Measurements from ENCODE around the gene PROM1. TPM values are rescaled to one million over a fixed set of nuclear protein-coding genes. Genes with fewer than 3 reads are reported as not detected.

Gene PROM1
- polyA plus RNA-seq, 1 donor from 2014 or later, result 1.1 TPM

GRCh38 chr4:16109256-16109655 lies 25.4 kb upstream of the PROM1 start:
- TF ChIP-seq SMC3 (conservative IDR thresholded peaks at IDR 0.05; ENCODE audit: poor library complexity), result no peak
- TF ChIP-seq CTCF (IDR thresholded peaks at IDR 0.05; ENCODE audit: poor library complexity, severe bottlenecking), result no peak
- no peak for TF ChIP-seq REST (IDR thresholded peaks at IDR 0.05; ENCODE audit: borderline replicate concordance)
- TF ChIP-seq RAD21 (conservative IDR thresholded peaks at IDR 0.05), result no peak
- no peak for TF ChIP-seq MXI1 (conservative IDR thresholded peaks at IDR 0.05; ENCODE audit: poor library complexity, severe bottlenecking)
- TF ChIP-seq EP300 (conservative IDR thresholded peaks at IDR 0.05; ENCODE audit: poor library complexity, severe bottlenecking), result no peak
- TF ChIP-seq POLR2AphosphoS5 (IDR thresholded peaks at IDR 0.05), result no peak
- TF ChIP-seq TAF1 (IDR thresholded peaks at IDR 0.05; ENCODE audit: low read depth), result no peak
- TF ChIP-seq EZH2 (IDR thresholded peaks at IDR 0.05; ENCODE audit: borderline replicate concordance, insufficient read depth, low read length, poor library complexity, severe bottlenecking), result no peak
- Histone ChIP-seq H3K27ac (ENCODE audit: low read length) (no peak overlapping the region), H3K9ac (ENCODE audit: low read length) (no peak overlapping the region), H3K79me2 (replicated peaks; ENCODE audit: insufficient read depth, low read length) (no peaks in the 10 kb centered on the region), H4K20me1 (ENCODE audit: insufficient read depth) (no peaks in the 10 kb centered on the region), H3K36me3 (ENCODE audit: insufficient read depth, low read length) (no peaks in the 10 kb centered on the region), H3K9me2 (ENCODE audit: insufficient read depth, low read length) (no peaks in the 10 kb centered on the region), H3K27me3 (ENCODE audit: insufficient read depth, low read depth, low read length) (no peaks in the 10 kb centered on the region), H3F3A (ENCODE audit: insufficient read depth, low read length, poor library complexity, severe bottlenecking) (no peaks in the 10 kb centered on the region), H2AFZ (ENCODE audit: low read depth, low read length) (no peak overlapping the region), H3K9me3 (ENCODE audit: low read length) (no peaks in the 10 kb centered on the region), H3K4me2 (ENCODE audit: low read length) (no peak overlapping the region), H3K4me3 (ENCODE audit: low read length) (no peak overlapping the region)

GRCh38 chr4:16106956-16107355 lies 23.1 kb upstream of the PROM1 start:
- Histone ChIP-seq H3F3A (ENCODE audit: insufficient read depth, low read length, poor library complexity, severe bottlenecking) (no peaks in the 10 kb centered on the region), H4K20me1 (ENCODE audit: insufficient read depth) (no peaks in the 10 kb centered on the region), H3K9me2 (ENCODE audit: insufficient read depth, low read length) (no peaks in the 10 kb centered on the region), H3K27ac (ENCODE audit: low read length) (no peak overlapping the region), H3K79me2 (replicated peaks; ENCODE audit: insufficient read depth, low read length) (no peaks in the 10 kb centered on the region), H3K9me3 (ENCODE audit: low read length) (no peaks in the 10 kb centered on the region), H3K4me3 (ENCODE audit: low read length) (no peak overlapping the region), H3K4me2 (ENCODE audit: low read length) (no peak overlapping the region), H3K9ac (ENCODE audit: low read length) (no peak overlapping the region), H3K27me3 (ENCODE audit: insufficient read depth, low read depth, low read length) (no peaks in the 10 kb centered on the region), H3K36me3 (ENCODE audit: insufficient read depth, low read length) (no peaks in the 10 kb centered on the region), H2AFZ (ENCODE audit: low read depth, low read length) (no peak overlapping the region)
- TF ChIP-seq CTCF (IDR thresholded peaks at IDR 0.05; ENCODE audit: poor library complexity, severe bottlenecking), result no peak
- TF ChIP-seq TAF1 (IDR thresholded peaks at IDR 0.05; ENCODE audit: low read depth), result no peak
- TF ChIP-seq MXI1 (conservative IDR thresholded peaks at IDR 0.05; ENCODE audit: poor library complexity, severe bottlenecking), result no peak
- no peak for TF ChIP-seq EZH2 (IDR thresholded peaks at IDR 0.05; ENCODE audit: borderline replicate concordance, insufficient read depth, low read length, poor library complexity, severe bottlenecking)
- no peak for TF ChIP-seq REST (IDR thresholded peaks at IDR 0.05; ENCODE audit: borderline replicate concordance)
- TF ChIP-seq SMC3 (conservative IDR thresholded peaks at IDR 0.05; ENCODE audit: poor library complexity), result no peak
